DMS79 treated with DMSO at 0.1 percent for 48 hours (cell line): ENCODE measurements around the gene CHCHD6.

Experiments used
- DNase-seq: peaks from one replicate; lab custom pipeline; 2025; lab: John Stamatoyannopoulos, UW

CHCHD6 gene

GRCh38 chr3:126859415-126860246 is 155.6 kb downstream of the CHCHD6 start:
- no peak for DNase-seq

- DNase-seq = no peak
These were observed 161.7 kb downstream of the CHCHD6 start for GRCh38 chr3:126865736-126866135.

GRCh38 chr3:126866175-126866759 is 162.2 kb downstream of the CHCHD6 start:
- no peak for DNase-seq

GRCh38 chr3:126867190-126867862 is 163.3 kb downstream of the CHCHD6 start:
- DNase-seq = peak; percentile 72

GRCh38 chr3:126867863-126868200 is 163.8 kb downstream of the CHCHD6 start:
- DNase-seq = no peak

GRCh38 chr3:126870608-126871210 is 166.7 kb downstream of the CHCHD6 start:
- DNase-seq = no peak

GRCh38 chr3:126872701-126873342 is 168.8 kb downstream of the CHCHD6 start:
- DNase-seq = no peak

- no peak for DNase-seq
These were observed 169.4 kb downstream of the CHCHD6 start for GRCh38 chr3:126873416-126873815.

GRCh38 chr3:126878664-126879063 is 174.6 kb downstream of the CHCHD6 start:
- no peak for DNase-seq

- no peak for DNase-seq
These were observed 176.9 kb downstream of the CHCHD6 start for GRCh38 chr3:126880901-126881300.

GRCh38 chr3:126881861-126882260 is 177.8 kb downstream of the CHCHD6 start:
- DNase-seq = no peak

- DNase-seq = no peak
These were observed 179.2 kb downstream of the CHCHD6 start for GRCh38 chr3:126883241-126883640.

GRCh38 chr3:126885425-126885824 is 181.4 kb downstream of the CHCHD6 start:
- no peak for DNase-seq

- no peak for DNase-seq
These were observed 182.2 kb downstream of the CHCHD6 start for GRCh38 chr3:126886217-126886616.

GRCh38 chr3:126887686-126888085 is 183.6 kb downstream of the CHCHD6 start:
- no peak for DNase-seq

- peak; percentile 95 for DNase-seq
These were observed 184.2 kb downstream of the CHCHD6 start for GRCh38 chr3:126888186-126888760.

- peak; percentile 48 for DNase-seq
These were observed 185.5 kb downstream of the CHCHD6 start for GRCh38 chr3:126889276-126890201.

GRCh38 chr3:126891141-126891540 is 187.1 kb downstream of the CHCHD6 start:
- no peak for DNase-seq

- DNase-seq = no peak
These were observed 187.8 kb downstream of the CHCHD6 start for GRCh38 chr3:126891791-126892190.

GRCh38 chr3:126893651-126894050 is 189.6 kb downstream of the CHCHD6 start:
- no peak for DNase-seq

- DNase-seq = no peak
These were observed 190.4 kb downstream of the CHCHD6 start for GRCh38 chr3:126894475-126894874.
